Measurements from ENCODE around the gene MELK. TPM values are rescaled to one million over a fixed set of nuclear protein-coding genes. Genes with fewer than 3 reads are reported as not detected.

The MELK gene
- total and polyA plus RNA-seq, 2 of the 13 experiments (the other 11 are each of a cell fraction or from before 2014, with no cell fraction given) = 16.7 to 50.4 TPM

GRCh38 chr9:36572515-36573418 is at the start of gene MELK (continued):
- TF ChIP-seq, protein P1, sequence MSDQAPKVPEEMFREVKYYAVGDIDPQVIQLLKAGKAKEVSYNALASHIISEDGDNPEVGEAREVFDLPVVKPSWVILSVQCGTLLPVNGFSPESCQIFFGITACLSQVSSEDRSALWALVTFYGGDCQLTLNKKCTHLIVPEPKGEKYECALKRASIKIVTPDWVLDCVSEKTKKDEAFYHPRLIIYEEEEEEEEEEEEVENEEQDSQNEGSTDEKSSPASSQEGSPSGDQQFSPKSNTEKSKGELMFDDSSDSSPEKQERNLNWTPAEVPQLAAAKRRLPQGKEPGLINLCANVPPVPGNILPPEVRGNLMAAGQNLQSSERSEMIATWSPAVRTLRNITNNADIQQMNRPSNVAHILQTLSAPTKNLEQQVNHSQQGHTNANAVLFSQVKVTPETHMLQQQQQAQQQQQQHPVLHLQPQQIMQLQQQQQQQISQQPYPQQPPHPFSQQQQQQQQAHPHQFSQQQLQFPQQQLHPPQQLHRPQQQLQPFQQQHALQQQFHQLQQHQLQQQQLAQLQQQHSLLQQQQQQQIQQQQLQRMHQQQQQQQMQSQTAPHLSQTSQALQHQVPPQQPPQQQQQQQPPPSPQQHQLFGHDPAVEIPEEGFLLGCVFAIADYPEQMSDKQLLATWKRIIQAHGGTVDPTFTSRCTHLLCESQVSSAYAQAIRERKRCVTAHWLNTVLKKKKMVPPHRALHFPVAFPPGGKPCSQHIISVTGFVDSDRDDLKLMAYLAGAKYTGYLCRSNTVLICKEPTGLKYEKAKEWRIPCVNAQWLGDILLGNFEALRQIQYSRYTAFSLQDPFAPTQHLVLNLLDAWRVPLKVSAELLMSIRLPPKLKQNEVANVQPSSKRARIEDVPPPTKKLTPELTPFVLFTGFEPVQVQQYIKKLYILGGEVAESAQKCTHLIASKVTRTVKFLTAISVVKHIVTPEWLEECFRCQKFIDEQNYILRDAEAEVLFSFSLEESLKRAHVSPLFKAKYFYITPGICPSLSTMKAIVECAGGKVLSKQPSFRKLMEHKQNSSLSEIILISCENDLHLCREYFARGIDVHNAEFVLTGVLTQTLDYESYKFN (CRISPR knock-in tag; conservative IDR thresholded peaks at IDR 0.05) = no peak; the same call in 1 of the 2 replicates
- TF ChIP-seq KDM1A (CRISPR knock-in tag; IDR thresholded peaks at IDR 0.05) = no peak
- 0 out of 2 replicates have a peak, but pooled peaks have one; percentile 33 for TF ChIP-seq ISL2 (CRISPR knock-in tag; IDR thresholded peaks at IDR 0.05)
- no peak for TF ChIP-seq ZNF326 (CRISPR knock-in tag; IDR thresholded peaks at IDR 0.05; ENCODE audit: borderline replicate concordance)
- peak; percentile 76; the same call in 1 of the 2 replicates for TF ChIP-seq HNF1B (CRISPR knock-in tag; IDR thresholded peaks at IDR 0.05)
- TF ChIP-seq ERF (CRISPR knock-in tag; IDR thresholded peaks at IDR 0.05) = no peak
- TF ChIP-seq CCAR2 (optimal IDR thresholded peaks at IDR 0.05; ENCODE audit: low read depth, low read length) = no peak
- TF ChIP-seq ZNF512B (CRISPR knock-in tag; IDR thresholded peaks at IDR 0.05; ENCODE audit: borderline replicate concordance) = no peak
- TF ChIP-seq SCMH1 (CRISPR knock-in tag; IDR thresholded peaks at IDR 0.05; ENCODE audit: borderline replicate concordance) = no peak
- TF ChIP-seq ZNF660 (CRISPR knock-in tag; IDR thresholded peaks at IDR 0.05; ENCODE audit: borderline replicate concordance, low read depth) = no peak
- no peak for TF ChIP-seq RBAK (CRISPR knock-in tag; IDR thresholded peaks at IDR 0.05)
- peak; percentile 83 for TF ChIP-seq ZNF691 (CRISPR knock-in tag; IDR thresholded peaks at IDR 0.05; ENCODE audit: borderline replicate concordance, low read depth)
- TF ChIP-seq, protein P2, sequence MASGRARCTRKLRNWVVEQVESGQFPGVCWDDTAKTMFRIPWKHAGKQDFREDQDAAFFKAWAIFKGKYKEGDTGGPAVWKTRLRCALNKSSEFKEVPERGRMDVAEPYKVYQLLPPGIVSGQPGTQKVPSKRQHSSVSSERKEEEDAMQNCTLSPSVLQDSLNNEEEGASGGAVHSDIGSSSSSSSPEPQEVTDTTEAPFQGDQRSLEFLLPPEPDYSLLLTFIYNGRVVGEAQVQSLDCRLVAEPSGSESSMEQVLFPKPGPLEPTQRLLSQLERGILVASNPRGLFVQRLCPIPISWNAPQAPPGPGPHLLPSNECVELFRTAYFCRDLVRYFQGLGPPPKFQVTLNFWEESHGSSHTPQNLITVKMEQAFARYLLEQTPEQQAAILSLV (CRISPR knock-in tag; IDR thresholded peaks at IDR 0.05; ENCODE audit: borderline replicate concordance) = no peak; the same call in 1 of the 2 replicates
- TF ChIP-seq ZBTB3 (CRISPR knock-in tag; IDR thresholded peaks at IDR 0.05; ENCODE audit: borderline replicate concordance, low read depth) = no peak
- TF ChIP-seq ZNF670 (CRISPR knock-in tag; IDR thresholded peaks at IDR 0.05; ENCODE audit: borderline replicate concordance) = peak; percentile 21; the same call in 1 of the 2 replicates
- no peak for TF ChIP-seq SNRNP70 (IDR thresholded peaks at IDR 0.05; ENCODE audit: low read depth, low read length)
- no peak for TF ChIP-seq NCOA2 (CRISPR knock-in tag; IDR thresholded peaks at IDR 0.05)
- TF ChIP-seq ZNF547 (CRISPR knock-in tag; IDR thresholded peaks at IDR 0.05) = peak; percentile 52; the same call in 1 of the 2 replicates
